GM21723 (cell line): Measurements from ENCODE around the gene CDH13.

Experiments
- ATAC-seq: cut with Tn5 transposase; IDR thresholded peaks from one replicate; pipeline ENCODE4 v1.9.1; 2021; ENCODE audit warnings: mild to moderate bottlenecking, moderate library complexity; ENCODE audit not compliant: unreplicated experiment

Gene CDH13

DNA sequence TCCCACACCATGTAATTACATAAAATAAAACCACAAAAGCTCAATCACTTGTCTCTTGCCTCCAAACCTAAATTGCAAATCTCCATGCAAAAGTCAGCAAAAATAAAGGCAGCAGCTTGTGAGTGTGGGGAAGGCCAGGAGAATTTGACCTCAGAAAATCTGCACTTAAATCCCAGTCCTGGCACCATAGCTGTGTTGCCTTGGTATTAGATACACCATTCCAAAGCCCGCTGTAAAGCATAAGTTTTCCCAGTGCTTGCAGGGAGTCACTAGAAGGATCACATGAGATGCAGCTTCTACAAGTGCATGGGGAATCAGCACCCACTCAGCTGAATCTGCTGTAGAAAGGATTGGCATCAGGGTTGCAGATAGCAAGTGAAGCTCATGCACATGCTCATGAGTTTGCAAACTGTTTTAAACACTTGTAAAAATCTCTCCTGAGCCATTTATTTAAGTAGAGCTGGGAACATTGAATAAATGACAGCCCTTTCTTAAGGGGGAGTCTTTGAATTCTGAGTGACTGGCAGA lies 686.0 kb downstream of the CDH13 start:
- no peak for ATAC-seq

DNA sequence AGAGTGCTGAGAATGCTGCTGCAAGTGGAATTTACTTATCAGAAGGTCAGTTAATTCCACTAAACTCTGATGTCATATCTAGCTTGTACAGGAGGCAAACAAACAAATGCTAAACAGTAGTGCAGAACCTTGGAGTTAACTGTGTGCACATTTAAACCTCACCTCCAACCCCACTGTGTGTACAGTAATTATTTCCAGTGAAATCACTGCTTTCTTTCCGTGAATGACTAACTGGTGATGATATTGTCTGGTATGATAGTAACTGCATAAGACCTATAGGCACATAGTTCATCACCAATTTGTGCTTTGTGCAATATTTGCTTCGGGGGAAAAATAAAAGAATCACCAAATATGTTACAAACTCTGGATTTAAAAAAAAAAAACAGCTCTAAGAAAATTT lies 688.5 kb downstream of the CDH13 start:
- no peak for ATAC-seq

GRCh38 chr16:83316458-83316857 lies 689.7 kb downstream of the CDH13 start:
- ATAC-seq, result no peak

DNA sequence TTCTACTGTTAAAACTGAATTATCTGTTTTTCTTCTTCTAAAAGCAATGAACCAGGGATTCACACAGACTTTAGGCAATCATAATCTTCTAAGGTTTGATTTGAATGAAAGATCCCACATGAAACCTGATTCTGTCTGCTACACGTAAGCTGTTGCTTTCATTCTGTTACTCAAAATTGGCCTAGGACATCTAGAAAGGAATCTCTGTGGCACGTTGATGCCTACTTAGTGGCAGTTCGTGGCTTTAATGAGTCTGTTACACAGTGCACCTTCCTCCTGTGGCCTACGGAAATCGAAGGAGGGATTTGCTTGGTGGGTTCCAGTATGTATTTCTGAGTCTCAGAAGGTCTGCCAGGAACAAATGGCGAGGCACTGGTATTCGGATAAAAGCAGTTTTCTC lies 691.6 kb downstream of the CDH13 start:
- ATAC-seq, result no peak

GRCh38 chr16:83328936-83329335 lies 702.2 kb downstream of the CDH13 start:
- ATAC-seq, result no peak

DNA sequence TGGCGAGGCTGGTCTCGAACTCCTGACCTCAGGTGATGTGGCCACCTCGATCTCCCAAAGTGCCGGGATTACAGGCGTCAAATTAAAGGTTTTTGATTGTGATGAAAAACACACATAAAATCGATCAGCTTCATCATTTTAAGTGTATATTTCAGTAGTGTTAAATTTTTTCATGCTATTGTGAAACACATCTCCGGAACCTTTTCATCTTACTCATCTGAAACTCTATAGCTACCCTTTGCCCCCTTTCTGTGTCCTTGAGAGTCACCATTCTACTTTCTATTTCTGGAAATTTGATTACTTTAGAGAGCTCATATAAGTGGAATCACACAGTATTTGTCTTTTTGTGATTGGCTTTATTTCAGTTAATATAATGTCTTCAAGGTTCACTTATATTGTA lies 702.7 kb downstream of the CDH13 start:
- ATAC-seq, result no peak

GRCh38 chr16:83330251-83330650 lies 703.5 kb downstream of the CDH13 start:
- ATAC-seq, result no peak

DNA sequence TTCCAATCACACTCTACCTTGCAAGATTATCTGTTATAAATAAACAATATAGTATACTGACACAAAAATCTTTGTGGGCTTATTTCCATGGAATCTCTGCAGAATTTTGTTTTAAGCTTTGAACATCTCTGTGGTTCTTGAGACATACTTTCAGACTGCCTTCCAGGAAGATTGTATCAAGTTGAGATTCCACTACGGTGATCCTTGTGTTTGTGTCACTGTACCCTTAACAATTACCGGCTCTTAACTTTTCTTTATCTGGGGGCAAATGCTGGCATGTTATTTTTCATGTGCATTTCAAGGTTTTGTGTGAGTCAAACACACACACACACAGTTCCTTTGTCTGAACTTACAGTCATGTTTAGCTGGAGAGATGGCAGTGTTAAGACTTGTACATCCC lies 708.3 kb downstream of the CDH13 start:
- no peak for ATAC-seq

DNA sequence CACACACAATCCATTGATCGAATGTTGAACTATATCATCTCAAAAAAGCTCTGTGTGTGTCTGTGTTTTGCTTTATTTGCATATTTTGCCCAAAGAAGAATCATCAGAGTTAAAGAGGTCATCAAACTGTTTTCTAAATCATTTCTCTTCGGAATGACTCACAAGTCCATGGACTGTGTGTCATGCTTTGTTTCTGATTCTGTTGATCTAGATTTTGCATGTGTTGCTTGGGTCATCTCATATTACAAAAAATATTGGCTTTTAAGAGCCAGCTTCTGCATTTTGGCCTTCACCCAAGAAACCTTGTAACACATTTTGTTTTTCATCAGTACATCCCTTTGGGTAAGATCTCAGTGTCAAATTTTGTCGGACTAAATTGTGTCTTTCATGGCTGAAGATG lies 709.8 kb downstream of the CDH13 start:
- ATAC-seq, result no peak

GRCh38 chr16:83338138-83338537 lies 711.4 kb downstream of the CDH13 start:
- ATAC-seq, result no peak

DNA sequence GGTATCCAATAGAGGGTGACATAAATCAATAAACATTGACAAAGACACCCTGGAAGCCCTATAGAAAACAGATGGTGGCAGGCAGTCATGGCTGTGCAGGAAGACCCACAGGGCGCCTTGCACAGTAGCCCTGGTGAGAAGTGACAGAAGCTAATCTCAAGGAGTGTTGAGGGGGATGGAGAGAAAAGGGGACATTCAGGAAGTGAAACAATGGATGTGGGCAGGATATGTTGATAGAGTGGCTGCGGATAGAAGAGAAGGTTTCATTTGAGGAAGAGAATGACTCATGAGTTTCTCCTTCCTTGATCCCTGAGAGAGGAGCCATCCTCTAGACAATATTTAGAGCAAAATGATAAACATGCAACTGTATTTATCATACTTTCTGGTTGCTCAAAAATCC lies 712.2 kb downstream of the CDH13 start:
- no peak for ATAC-seq

DNA sequence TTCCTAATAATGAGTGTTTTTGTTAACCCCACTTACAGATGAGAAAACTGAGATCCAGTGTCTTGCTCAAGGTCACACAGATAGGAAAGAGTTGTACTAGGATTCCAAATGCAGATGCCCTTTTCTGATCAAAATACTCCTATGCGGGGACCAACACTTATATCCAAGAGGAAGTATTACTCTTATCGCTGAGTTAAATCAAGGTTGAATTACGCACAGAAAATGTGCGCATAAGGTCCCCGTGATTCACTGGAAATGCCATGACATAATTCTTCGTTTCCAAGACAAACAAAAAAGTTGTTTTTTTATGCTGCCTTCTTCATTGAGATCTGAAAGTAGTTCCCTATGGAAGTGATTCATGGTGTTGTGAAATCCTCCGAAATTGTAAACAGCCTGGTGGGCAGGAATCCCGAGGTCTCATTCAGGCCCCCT lies 717.2 kb downstream of the CDH13 start:
- ATAC-seq, result no peak

DNA sequence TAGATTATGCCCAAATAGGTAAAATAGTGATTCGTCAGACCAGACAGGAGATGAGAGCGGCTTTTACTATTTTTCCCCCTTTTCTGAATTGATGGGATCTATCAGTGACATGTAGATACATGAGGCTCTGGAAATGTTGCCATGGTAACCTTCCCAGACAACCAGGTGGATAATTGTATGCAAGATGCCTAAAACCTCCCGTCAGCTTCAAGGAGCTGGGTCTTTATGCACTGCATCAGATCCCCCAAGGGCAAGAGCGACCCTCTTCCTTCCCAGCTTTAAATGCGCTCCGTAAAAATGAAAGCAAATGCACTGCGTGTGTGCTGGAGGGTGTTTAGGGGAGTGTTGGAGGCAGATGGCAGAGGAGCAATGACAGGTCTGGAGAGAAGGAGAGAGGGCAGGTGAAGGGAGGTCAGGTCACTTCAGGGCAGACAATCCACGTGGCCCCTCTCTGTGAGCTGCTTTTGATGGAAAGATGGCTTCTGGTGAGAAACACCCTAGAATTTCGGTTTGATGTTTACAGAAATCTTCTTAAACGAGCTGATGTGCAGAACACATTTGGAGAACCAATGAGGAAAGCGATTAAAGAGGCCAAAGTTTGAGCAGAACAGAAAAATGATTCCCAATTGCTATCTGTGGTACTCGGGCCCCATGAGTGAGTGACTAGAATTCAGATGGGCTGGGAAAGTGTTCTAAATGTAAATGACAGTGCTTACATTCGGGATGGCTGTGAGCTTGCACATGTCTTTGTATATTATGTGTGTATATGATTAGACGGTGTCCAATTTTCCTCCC lies 719.3 kb downstream of the CDH13 start:
- no peak for ATAC-seq

- ATAC-seq, result no peak
Observed at GRCh38 chr16:83348991-83349390, 722.2 kb downstream of the CDH13 start.

DNA sequence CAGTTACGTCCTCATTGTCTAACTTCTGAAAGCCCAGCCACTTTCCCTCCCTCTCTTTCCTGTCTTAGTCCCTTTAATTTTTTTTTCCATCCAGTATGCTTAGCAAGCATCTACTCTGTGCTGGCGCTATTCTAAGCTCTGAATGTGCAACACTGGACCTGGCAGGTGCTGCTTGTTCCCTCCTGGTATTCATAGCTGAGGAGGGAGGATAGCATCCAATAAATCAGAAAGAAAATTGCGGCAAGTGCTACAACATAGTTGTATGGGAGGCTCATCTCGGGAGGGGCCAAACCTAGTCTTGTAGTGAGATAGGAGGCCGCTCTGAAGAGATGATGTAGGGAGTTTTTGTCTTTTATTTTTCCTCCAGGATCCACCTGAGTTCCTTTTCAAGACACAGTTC lies 723.7 kb downstream of the CDH13 start:
- no peak for ATAC-seq

DNA sequence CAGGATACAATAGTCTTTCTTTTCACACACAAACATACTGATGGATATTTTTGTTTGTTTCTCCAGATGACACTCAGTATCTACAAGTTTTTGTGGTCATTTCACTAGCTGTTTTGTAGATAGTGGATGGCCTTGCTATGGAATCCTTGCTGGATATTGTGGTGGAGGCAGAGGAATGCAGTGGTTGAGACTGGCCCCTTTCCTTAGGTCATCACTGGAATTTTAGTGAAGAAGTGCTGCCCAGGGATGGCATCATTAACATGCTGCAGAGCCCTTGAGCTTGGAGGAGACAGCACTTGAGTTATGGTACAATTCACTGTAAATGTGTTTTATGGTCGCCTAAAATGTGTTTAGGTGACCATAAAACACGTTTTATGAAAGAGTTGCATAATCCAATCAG lies 725.1 kb downstream of the CDH13 start:
- ATAC-seq, result no peak

DNA sequence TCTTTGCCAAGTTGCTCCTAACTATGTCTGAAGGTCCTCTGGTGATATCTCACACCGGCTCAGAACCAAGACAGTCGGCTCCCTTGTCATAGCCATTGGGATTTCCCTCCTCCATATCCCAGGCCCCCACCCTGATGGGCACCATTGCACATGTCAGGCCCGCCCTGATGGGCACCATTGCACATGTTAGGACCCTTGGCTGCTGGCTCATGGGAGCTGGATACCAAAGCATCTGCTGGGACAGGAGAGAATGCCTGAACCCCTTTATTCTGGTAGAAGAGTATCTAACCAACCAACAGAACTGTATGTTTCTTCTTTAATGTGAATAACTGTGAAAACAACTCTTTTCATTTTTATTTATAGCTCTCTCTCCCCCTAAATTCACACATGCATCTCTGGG lies 726.5 kb downstream of the CDH13 start:
- no peak for ATAC-seq

GRCh38 chr16:83354015-83354414 lies 727.2 kb downstream of the CDH13 start:
- ATAC-seq, result no peak

DNA sequence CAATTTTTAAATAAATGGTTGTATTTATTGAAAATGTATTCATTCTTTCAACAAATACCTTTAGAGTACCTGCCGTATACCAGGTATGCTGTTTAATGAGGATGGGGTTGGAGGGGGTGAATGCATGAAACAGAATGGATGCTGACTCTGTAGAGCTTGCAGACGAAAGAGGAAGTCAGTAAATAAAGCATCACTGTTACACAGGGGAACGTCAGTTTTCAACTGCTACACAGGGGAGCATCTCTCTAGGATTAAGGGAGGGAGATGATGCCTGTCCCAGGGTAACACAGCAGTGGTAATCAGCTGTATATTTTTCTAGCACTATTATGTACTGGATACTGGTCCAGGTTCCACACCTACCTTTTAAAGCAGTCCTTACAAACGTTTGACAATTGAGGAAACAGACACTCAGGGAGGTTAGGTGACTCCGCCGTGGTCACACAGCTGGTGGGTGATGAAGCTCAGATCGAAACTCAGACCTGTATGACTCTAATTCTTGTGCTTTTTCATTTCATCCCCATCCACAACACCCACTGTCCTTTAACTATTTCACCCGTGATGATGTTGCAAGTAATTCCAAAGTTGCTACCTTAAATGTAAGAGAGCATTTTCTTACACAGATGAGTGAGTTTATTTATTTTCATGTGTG lies 728.9 kb downstream of the CDH13 start:
- no peak for ATAC-seq

GRCh38 chr16:83356266-83356665 lies 729.5 kb downstream of the CDH13 start:
- ATAC-seq, result peak; percentile 54

DNA sequence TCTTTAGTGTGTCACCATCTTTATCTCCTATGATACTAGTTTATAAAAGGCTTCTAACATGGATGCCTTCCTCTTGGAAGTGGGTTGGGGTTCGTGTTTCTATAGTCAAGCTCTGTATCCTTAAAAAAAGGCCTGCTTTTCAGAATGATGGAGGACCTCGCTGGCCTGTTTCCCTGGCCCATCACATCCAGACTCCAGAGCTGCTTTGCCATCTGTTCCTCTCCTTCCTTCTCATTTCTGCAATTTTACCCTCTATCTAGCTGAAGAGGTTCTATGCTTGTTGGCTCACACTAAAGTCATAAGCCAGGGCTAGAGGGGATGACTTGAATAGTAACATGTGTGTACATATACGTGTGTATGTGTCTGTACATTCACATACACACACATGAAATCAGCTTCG lies 730.2 kb downstream of the CDH13 start:
- no peak for ATAC-seq

DNA sequence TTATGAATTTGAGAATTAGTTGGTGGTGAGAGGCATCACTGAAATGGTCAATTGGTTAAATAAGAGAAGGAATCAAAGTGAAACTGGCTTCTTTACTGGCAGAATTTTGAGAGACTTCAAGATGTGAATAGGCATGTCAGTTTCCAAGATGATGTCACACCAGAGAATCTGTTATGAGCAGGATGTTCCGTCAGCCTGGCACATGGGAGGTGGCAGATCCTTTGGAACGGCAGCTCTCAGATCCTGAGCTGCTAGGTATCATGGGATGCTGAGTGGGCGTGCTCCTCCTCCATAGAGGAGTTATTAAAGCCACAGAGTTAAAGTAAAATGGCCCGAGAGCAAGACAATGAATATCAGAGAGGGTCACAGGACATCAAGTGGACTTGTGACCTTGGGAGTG lies 736.8 kb downstream of the CDH13 start:
- ATAC-seq, result no peak
